Measurements from ENCODE around the gene SEPSECS. TPM values are rescaled to one million over a fixed set of nuclear protein-coding genes. Genes with fewer than 3 reads are reported as not detected.

SEPSECS gene
- total RNA-seq, 1 donor from 2014 or later, result 8.7 TPM

- no peak overlapping the region for H3K4me3 Mint-ChIP-seq
Measured at GRCh38 chr4:25103418-25103817, 56.8 kb downstream of the SEPSECS start.

GRCh38 chr4:25101836-25102235, 58.4 kb downstream of the SEPSECS start:
- H3K36me3 Mint-ChIP-seq, result peaks cover 3% of the 10 kb centered on the region
- H3K27me3 Mint-ChIP-seq, result peaks cover 3% of the 10 kb centered on the region
- H3K9me3 Mint-ChIP-seq, result peaks cover 8% of the 10 kb centered on the region
- H3K27ac Mint-ChIP-seq, result no peak overlapping the region
- no peaks in the 10 kb centered on the region for H3K4me1 Mint-ChIP-seq (ENCODE audit: unreplicated experiment)
- H3K4me3 Mint-ChIP-seq, result no peak overlapping the region
- TF ChIP-seq CTCF (conservative IDR thresholded peaks at IDR 0.05), result no peak
- no peak for DNase-seq (ENCODE audit: extremely low spot score, unreplicated experiment)

More at GRCh38 chr4:25103418-25103817, 56.8 kb downstream of the SEPSECS start:
- Mint-ChIP-seq H3K36me3 (peaks cover 3% of the 10 kb centered on the region), H3K9me3 (peaks cover 8% of the 10 kb centered on the region), H3K27ac (no peak overlapping the region), H3K4me1 (ENCODE audit: unreplicated experiment) (no peaks in the 10 kb centered on the region), H3K27me3 (peaks cover 3% of the 10 kb centered on the region)
- TF ChIP-seq CTCF (conservative IDR thresholded peaks at IDR 0.05), result no peak
- DNase-seq (ENCODE audit: extremely low spot score, unreplicated experiment), result no peak

- no peaks in the 10 kb centered on the region for H3K4me1 Mint-ChIP-seq (ENCODE audit: unreplicated experiment)
- H3K27me3 Mint-ChIP-seq, result peaks cover 3% of the 10 kb centered on the region
- peaks cover 3% of the 10 kb centered on the region for H3K36me3 Mint-ChIP-seq
- DNase-seq (ENCODE audit: extremely low spot score, unreplicated experiment), result no peak
- no peak overlapping the region for H3K4me3 Mint-ChIP-seq
- peaks cover 8% of the 10 kb centered on the region for H3K9me3 Mint-ChIP-seq
- no peak overlapping the region for H3K27ac Mint-ChIP-seq
- TF ChIP-seq CTCF (conservative IDR thresholded peaks at IDR 0.05), result no peak
Measured at GRCh38 chr4:25100710-25101109, 59.5 kb downstream of the SEPSECS start.

- peaks cover 3% of the 10 kb centered on the region for H3K27me3 Mint-ChIP-seq
- no peak for TF ChIP-seq CTCF (conservative IDR thresholded peaks at IDR 0.05)
- no peak overlapping the region for H3K27ac Mint-ChIP-seq
- no peak for DNase-seq (ENCODE audit: extremely low spot score, unreplicated experiment)
- H3K9me3 Mint-ChIP-seq, result peaks cover 8% of the 10 kb centered on the region
- no peak overlapping the region for H3K4me3 Mint-ChIP-seq
- H3K4me1 Mint-ChIP-seq (ENCODE audit: unreplicated experiment), result no peaks in the 10 kb centered on the region
- peaks cover 3% of the 10 kb centered on the region for H3K36me3 Mint-ChIP-seq
Measured at GRCh38 chr4:25100021-25100555, 60.2 kb downstream of the SEPSECS start.

- no peak overlapping the region for H3K27ac Mint-ChIP-seq
- H3K9me3 Mint-ChIP-seq, result peaks cover 8% of the 10 kb centered on the region
- no peak for DNase-seq (ENCODE audit: extremely low spot score, unreplicated experiment)
- no peak for TF ChIP-seq CTCF (conservative IDR thresholded peaks at IDR 0.05)
- H3K4me3 Mint-ChIP-seq, result no peak overlapping the region
- no peaks in the 10 kb centered on the region for H3K27me3 Mint-ChIP-seq
- H3K36me3 Mint-ChIP-seq, result peaks cover 3% of the 10 kb centered on the region
- H3K4me1 Mint-ChIP-seq (ENCODE audit: unreplicated experiment), result no peaks in the 10 kb centered on the region
Measured at GRCh38 chr4:25098964-25099891, 61.0 kb downstream of the SEPSECS start.
